HUES48 (cell line): ENCODE measurements around the gene NRBF2.
"Not testable (repeated sequence)": the region's sequence is repeated elsewhere in the genome, so short reads cannot be mapped to it uniquely, and the experiment has no call there.

Experiments
- H3K27ac ChIP-seq: one replicate; pipeline ENCODE4 v1.7.0; 2013; ENCODE audit warnings: low read depth, low read length, inconsistent platforms
- H3K27me3 ChIP-seq: 2 replicates; pipeline ENCODE4 v1.6.1; 2013; ENCODE audit warnings: mild to moderate bottlenecking, low read length; ENCODE audit not compliant: control insufficient read depth, insufficient read depth
- H3K36me3 ChIP-seq: 2 replicates; pipeline ENCODE4 v1.6.1; 2013; ENCODE audit warnings: low read length; ENCODE audit not compliant: control insufficient read depth, insufficient read depth
- H3K4me1 ChIP-seq: 2 replicates; pipeline ENCODE4 v1.6.1; 2013; ENCODE audit warnings: mild to moderate bottlenecking, low read length; ENCODE audit not compliant: control insufficient read depth, insufficient read depth
- H3K4me3 ChIP-seq: 2 replicates; pipeline ENCODE4 v1.5.1; 2013; ENCODE audit warnings: mild to moderate bottlenecking, low read depth, low read length
- H3K9ac ChIP-seq: 2 replicates; pipeline ENCODE4 v1.6.1; 2013; ENCODE audit warnings: mild to moderate bottlenecking, low read depth, low read length, moderate library complexity
- H3K9me3 ChIP-seq: 2 replicates; pipeline ENCODE4 v1.6.1; 2013; ENCODE audit warnings: low read length; ENCODE audit not compliant: control insufficient read depth, insufficient read depth

The NRBF2 gene

DNA sequence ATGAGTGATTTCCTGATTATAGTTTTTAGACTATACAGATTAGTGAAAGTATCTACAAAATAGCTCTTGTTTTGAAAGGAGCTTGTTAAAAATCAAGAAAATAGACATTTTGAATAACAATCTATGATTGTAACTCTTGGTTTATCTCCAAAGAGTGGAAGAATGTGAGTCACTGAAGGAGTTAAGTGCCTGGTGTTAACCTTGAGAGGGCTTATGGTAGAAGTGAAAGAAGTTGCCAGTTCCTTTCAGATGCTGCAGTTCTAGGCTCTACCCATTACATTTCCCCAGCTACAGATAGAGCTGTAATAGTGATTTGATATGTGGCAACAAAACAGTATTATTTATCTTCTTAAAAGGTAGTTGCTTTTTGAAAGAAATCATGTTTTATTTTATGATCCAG lies 12.7 kb downstream of the NRBF2 start:
- Histone ChIP-seq H3K4me3 (no peak overlapping the region), H3K9ac (peak overlapping the region; percentile 12; the same call in 1 of the 2 replicates), H3K27me3 (no peaks in the 10 kb centered on the region), H3K27ac (no peak overlapping the region), H3K36me3 (peaks cover 22% of the 10 kb centered on the region), H3K4me1 (peaks cover 16% of the 10 kb centered on the region), H3K9me3 (no peaks in the 10 kb centered on the region)

DNA sequence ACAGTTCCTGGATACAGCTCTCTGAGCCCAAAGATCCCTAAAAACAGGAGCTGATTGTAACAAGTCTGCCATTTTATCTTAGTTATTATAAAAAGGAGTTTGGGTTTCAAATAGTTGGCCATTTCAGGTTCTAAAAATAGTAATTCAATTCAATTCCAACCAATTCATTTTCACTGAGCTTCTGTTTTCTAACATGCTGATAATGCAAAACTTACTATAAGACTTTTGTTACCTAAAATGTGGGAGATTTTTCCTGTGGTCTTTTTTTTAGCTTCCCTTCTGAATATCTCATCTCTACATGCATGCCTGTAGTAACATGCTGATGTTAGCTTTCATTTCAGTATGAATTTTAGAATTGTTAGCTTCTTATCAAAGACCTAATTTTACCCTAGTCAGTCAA lies 13.4 kb downstream of the NRBF2 start:
- H3K36me3 ChIP-seq: peaks cover 27% of the 10 kb centered on the region
- H3K9ac ChIP-seq: no peak overlapping the region
- no peaks in the 10 kb centered on the region for H3K27me3 ChIP-seq
- H3K9me3 ChIP-seq: no peaks in the 10 kb centered on the region
- H3K27ac ChIP-seq: no peak overlapping the region
- peaks cover 16% of the 10 kb centered on the region for H3K4me1 ChIP-seq
- H3K4me3 ChIP-seq: no peak overlapping the region

DNA sequence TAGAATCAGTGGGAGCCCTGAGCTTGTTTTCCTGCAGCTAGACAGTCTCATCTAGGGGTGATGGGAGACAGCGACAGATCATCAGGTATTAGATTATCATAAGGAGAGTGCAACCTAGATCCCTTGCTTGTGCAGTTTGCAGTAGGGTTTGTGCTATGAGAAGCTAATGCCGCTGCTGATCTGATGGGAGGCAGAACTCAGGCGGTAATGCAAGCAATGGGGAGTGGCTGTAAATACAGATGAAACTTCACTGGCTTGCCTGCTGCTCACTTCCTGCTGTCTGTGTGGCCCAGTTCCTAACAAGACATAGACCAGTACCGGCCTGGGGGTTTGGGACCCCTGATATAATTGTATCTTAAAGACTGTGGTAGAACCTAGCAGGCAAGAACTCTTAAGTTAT lies 17.6 kb downstream of the NRBF2 start:
- H3K9ac ChIP-seq: no peak overlapping the region
- peaks cover 14% of the 10 kb centered on the region for H3K4me1 ChIP-seq
- no peaks in the 10 kb centered on the region for H3K27me3 ChIP-seq
- H3K9me3 ChIP-seq: no peaks in the 10 kb centered on the region
- no peak overlapping the region for H3K4me3 ChIP-seq
- peaks cover 46% of the 10 kb centered on the region for H3K36me3 ChIP-seq
- no peak overlapping the region for H3K27ac ChIP-seq

DNA sequence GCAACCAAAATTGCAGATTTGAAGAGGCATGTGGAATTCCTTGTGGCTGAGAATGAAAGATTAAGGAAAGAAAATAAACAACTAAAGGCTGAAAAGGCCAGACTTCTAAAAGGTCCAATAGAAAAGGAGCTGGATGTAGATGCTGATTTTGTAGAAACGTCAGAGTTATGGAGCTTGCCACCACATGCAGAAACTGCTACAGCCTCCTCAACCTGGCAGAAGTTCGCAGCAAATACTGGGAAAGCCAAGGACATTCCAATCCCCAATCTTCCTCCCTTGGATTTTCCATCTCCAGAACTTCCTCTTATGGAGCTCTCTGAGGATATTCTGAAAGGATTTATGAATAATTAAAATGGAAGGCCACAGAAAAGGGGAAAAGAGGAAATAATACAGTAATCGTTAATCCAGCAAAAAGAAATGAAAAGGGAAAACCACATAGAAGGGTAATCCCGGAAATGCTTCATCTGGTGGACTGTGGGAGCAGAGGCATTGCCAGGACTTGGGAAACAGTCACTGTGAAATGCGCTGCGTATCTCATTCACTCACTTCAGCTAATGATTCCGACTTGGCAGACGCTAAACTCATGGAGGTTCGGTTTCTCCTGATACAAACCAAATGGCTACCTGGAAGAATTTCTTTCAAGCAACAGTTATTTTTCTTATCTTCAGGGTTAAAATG lies 20.9 kb downstream of the NRBF2 start:
- H3K27ac ChIP-seq, H3K4me1 ChIP-seq, H3K9me3 ChIP-seq, H3K4me3 ChIP-seq, H3K9ac ChIP-seq, H3K27me3 ChIP-seq: not testable (repeated sequence)
- peaks cover 28% of the 10 kb centered on the region for H3K36me3 ChIP-seq

DNA sequence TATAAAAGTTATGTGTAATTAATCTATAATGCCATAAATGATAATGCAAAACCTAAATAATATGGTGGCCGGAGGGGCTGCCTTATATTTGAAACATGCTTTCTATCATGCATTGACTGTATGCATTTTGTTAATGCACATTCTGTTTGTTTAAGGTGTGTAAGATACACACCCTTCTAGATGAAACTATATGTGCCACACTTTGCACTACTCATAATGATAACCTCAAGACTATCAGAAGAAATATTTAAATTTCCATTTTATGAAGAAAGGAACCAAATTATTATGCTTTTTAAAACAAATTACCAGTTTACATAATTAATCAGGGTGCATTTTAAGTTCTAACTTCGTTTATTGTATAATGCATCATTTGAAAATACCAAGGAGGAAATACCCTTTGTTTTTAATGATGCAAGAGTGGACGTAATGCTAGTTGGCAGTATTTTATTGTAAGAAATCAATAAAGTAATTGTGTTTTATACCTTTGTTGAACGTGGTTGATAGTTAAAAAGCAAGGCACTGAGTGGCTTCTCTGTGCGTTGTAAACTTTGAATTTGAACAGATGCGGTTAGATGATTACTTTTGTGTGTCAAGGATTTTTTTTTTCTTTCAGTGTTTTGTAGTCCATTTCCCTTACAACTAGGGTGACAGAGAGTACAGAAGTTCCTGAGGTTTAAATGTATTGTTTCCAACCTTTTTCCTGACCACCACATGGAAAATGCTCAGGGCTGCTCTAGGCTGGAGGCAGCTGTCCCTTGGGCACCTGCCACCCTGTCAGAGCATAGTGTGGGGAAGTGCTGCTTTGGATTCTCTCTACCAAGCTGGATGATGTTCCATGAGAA lies 21.6 kb downstream of the NRBF2 start:
- no peaks in the 10 kb centered on the region for H3K9me3 ChIP-seq
- H3K36me3 ChIP-seq: peaks cover 28% of the 10 kb centered on the region
- H3K9ac ChIP-seq: no peak overlapping the region
- H3K4me1 ChIP-seq: no peaks in the 10 kb centered on the region
- H3K27me3 ChIP-seq: no peaks in the 10 kb centered on the region
- no peak overlapping the region for H3K27ac ChIP-seq
- no peak overlapping the region for H3K4me3 ChIP-seq

DNA sequence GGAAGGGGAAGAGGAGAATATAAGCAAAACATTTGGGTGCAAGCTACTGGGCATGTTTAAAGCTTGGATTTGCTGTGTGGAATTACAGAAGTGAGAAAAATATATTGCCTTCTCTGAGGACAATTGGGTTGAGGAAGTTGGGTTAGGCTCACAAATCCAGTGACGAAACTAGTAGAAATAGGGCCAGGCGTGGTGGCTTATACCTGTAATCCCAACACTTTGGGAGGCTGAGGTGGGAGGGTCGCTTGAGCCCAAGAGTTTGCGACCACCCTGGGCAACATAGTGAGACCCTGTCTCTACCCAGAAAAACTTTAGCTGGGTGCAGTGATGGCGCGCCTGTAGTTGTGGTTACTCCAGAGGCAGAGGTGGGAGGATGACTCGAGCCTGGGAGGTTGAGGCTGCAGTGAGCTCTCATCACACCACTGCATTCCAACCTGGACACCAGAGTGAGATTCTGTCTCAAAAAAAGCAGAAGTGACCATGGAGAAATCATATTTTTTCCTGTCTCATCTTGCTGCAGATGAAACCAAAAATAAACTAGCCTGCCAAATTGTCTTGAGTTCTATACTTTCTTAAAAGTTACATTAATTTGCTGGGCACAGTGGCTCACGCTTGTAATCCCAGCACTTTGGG lies 22.4 kb downstream of the NRBF2 start:
- Histone ChIP-seq H3K4me3 (no peak overlapping the region), H3K4me1 (no peaks in the 10 kb centered on the region), H3K27me3 (no peaks in the 10 kb centered on the region), H3K27ac (no peak overlapping the region), H3K9me3 (no peaks in the 10 kb centered on the region), H3K36me3 (peaks cover 27% of the 10 kb centered on the region), H3K9ac (no peak overlapping the region)

DNA sequence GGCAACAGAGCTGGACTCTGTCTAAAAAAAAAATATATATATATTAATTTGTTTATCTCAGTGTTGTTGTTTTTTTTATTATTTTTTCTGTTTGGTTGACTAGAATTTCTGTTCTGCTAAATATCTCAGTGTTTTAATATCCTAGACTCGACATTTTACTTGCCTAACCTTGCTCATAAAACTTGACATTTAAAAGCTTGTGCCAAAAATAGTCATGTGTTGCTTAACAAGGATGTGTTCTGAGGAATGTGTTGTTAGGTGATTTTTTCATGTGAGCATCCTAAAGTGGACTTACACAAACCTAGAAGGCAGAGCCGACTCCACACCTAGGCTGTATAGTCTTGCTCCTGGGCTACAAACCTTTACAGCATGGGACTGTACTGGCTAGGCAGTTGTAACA lies 23.1 kb downstream of the NRBF2 start:
- H3K36me3 ChIP-seq: peaks cover 19% of the 10 kb centered on the region
- H3K9ac ChIP-seq: no peak overlapping the region
- no peak overlapping the region for H3K4me3 ChIP-seq
- no peaks in the 10 kb centered on the region for H3K27me3 ChIP-seq
- no peak overlapping the region for H3K27ac ChIP-seq
- no peaks in the 10 kb centered on the region for H3K4me1 ChIP-seq
- H3K9me3 ChIP-seq: no peaks in the 10 kb centered on the region

DNA sequence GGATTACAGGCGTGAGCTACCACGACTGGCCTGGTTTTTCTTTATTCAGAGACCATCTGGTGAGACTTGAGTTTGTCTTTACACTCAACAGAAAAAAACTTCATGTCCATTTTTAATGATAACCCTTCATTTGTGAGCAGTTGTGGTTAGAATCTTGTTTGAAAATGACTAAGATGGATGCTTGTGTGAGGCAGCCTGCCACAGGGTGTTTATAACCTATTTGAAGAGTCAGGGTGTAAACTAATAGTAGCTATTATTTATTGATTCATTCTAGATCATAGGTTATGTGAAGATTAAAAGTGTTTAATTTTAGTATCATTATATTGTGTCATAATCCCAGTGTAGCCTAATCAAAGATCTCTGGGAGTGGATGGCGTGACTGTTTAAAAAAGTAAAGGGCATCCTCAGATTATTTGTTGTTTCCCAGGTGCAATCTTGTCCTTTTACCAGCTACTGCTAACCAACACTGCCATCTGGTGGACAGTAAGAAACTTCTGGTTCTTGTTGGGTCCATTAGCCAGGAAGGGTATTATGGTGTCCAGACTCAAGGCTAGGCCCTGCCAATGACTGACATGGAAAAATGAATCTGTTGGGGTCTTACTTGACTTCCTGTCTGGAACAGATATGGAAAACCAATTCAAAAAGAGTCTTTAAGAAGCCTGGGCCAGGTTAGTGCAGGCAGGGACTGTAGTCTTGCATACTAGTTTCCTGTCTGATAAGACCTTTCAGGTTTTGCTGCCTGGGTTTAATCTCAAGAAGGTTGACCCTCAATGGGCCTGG lies 24.9 kb downstream of the NRBF2 start:
- H3K9me3 ChIP-seq: no peaks in the 10 kb centered on the region
- H3K36me3 ChIP-seq: peaks cover 17% of the 10 kb centered on the region
- no peaks in the 10 kb centered on the region for H3K4me1 ChIP-seq
- H3K27ac ChIP-seq: peak overlapping the region; percentile 8
- H3K9ac ChIP-seq: no peak overlapping the region
- no peak overlapping the region for H3K4me3 ChIP-seq
- H3K27me3 ChIP-seq: no peaks in the 10 kb centered on the region

DNA sequence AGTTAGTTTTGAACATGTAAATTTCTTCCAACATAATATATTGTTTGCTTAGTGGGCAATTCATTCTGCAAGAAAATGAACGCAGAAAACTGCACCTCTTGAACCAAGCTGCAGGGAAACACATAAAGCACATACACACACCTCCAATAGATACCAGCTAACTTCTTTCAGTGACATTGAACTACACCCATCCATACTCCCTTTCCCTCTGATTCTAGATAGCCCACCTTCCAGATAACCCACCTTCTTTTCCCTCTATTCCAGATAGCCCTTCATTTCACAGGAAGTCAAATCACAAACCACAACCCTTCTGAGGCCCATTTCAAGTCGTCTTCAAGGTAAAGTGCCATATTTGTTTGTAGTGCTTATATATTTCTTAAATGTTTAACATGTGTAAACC lies 28.5 kb downstream of the NRBF2 start:
- H3K36me3 ChIP-seq: peaks cover 27% of the 10 kb centered on the region
- H3K27me3 ChIP-seq: no peaks in the 10 kb centered on the region
- no peak overlapping the region for H3K4me3 ChIP-seq
- H3K9me3 ChIP-seq: no peaks in the 10 kb centered on the region
- no peak overlapping the region for H3K9ac ChIP-seq
- no peaks in the 10 kb centered on the region for H3K4me1 ChIP-seq
- no peak overlapping the region for H3K27ac ChIP-seq

DNA sequence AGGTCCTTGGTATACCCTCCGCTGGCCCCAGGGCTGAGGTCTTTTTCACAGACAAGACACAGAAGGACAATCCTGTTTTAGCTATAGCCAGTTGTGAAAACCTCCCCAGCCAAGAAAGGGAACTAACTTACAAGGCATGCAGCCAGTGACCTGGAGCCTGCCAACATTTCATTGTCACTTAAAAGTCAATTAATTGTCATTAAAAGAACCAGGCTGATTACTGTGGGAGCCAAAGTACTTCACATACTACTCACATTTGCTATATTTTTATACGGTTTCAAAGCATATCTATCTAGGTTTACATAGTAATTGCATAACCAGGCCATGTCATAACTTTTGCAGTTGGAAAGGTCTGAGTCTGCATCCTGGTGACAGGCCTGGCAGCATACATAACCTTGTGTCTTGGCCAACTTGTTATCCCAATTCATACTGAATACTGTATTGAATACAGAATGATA lies 31.1 kb downstream of the NRBF2 start:
- Histone ChIP-seq H3K4me3 (no peak overlapping the region), H3K36me3 (peaks cover 53% of the 10 kb centered on the region), H3K27ac (no peak overlapping the region), H3K9me3 (no peaks in the 10 kb centered on the region), H3K27me3 (no peaks in the 10 kb centered on the region), H3K4me1 (no peaks in the 10 kb centered on the region), H3K9ac (no peak overlapping the region)
